HFF-Myc (cell line): ENCODE data around the gene SLN.
A peak's percentile ranks its signal among the peaks of the same experiment; 100 is the strongest.
"Not testable (repeated sequence)": the region's sequence is repeated elsewhere in the genome, so short reads cannot be mapped to it uniquely, and the experiment has no call there.

Source experiments
- DNase-seq: peaks from one replicate; pipeline ENCODE4 v3.0.0-alpha.2; 2011; ENCODE audit warnings: low read depth; ENCODE audit errors: extremely low read depth
- H3K4me3 ChIP-seq: replicated peaks from 2 replicates; pipeline ENCODE4 v1.5.1; 2011; ENCODE audit warnings: low read depth, mild to moderate bottlenecking, control low read depth, low read length
- CTCF ChIP-seq: IDR thresholded peaks from 2 replicates; pipeline ENCODE4 v1.5.1; 2012; ENCODE audit warnings: mild to moderate bottlenecking, low read depth, low read length, control low read depth; ENCODE audit errors: missing control alignments

Gene SLN

GRCh38 chr11:107711861-107712755, at the start of gene SLN:
SLN (minus strand) TSS chr11:107712056.
- H3K4me3 ChIP-seq: no peak within 1 kb of the TSS
- TF ChIP-seq CTCF: no peak
- DNase-seq: no peak

- not testable (repeated sequence) for DNase-seq
Observed at GRCh38 chr11:107758719-107759355, 47.0 kb upstream of the SLN start.

GRCh38 chr11:107757661-107758060, 45.8 kb upstream of the SLN start:
- DNase-seq: no peak
- TF ChIP-seq CTCF: peak; percentile 11

More at GRCh38 chr11:107758719-107759355, 47.0 kb upstream of the SLN start:
- H3K4me3 ChIP-seq: not testable (repeated sequence)

GRCh38 chr11:107756553-107756952, 44.7 kb upstream of the SLN start:
- TF ChIP-seq CTCF: no peak
- DNase-seq: no peak
- H3K4me3 ChIP-seq: no peak overlapping the region

More at GRCh38 chr11:107757661-107758060, 45.8 kb upstream of the SLN start:
- H3K4me3 ChIP-seq: no peak overlapping the region

- DNase-seq: no peak
- H3K4me3 ChIP-seq: no peak overlapping the region
- no peak for TF ChIP-seq CTCF
Observed at GRCh38 chr11:107752949-107753822, 41.3 kb upstream of the SLN start.

- no peak for TF ChIP-seq CTCF
- no peak overlapping the region for H3K4me3 ChIP-seq
- no peak for DNase-seq
Observed at GRCh38 chr11:107752508-107752907, 40.7 kb upstream of the SLN start.
